Heart left ventricle (tissue), 13 donors: ENCODE data around the gene REXO5.

Experiments
- POLR2A ChIP-seq, 2 donors: fragments of 450-650 bp; IDR thresholded peaks; one replicate each; pipeline ENCODE4 v1.6.1; 2017; ENCODE audit warnings: antibody characterized with exemption in 2 of 2, mild to moderate bottlenecking in 2 of 2, moderate library complexity in 2 of 2
- TF ChIP-seq, protein P1 (sequence below), 12 donors: fragments of 200-600 bp; sonication (generic) in 4 of 12; IDR thresholded peaks; one replicate each; pipeline versions ENCODE4 v1.5.0 to v1.8.0; 2018 to 2022; ENCODE audit warnings: antibody characterized with exemption in 12 of 12, mild to moderate bottlenecking in 5 of 12
- donor health status: ischemic (EF 13 %, LVEDD 7.1; RV severe dilation, severe dysfunction).
- donor health status: DM: no; HTN: yes; CAD: no.
- donor health status: DM: no; HTN: no; CAD: no.
- donor health status: ischemic (EF 25% LVEDD 6.9; RV normal size, moderate dysfunction).
- donor health status: ischemic (EF 25% LVEDD 5.7; RV mildly dilated, moderate dysfunction).
- donor health status: ischemic (EF 35%, LVEDD 5.7; RV mildly dilated, moderate dysfunction).
- donor health status: nonischemic (EF 11% LVEDD 7.7; RV severe dilation, severe dysfunction).
- donor health status: DM: yes; HTN: yes; CAD: no.
- donor health status: PGD.
- donor health status: ischemic (EF 29% LVEDD 5.4; RV normal size, mild dysfunction).
- donor health status: nonischemic (EF 23%, LVEDD 6.1; RV moderate dilation, normal function).

DNA sequence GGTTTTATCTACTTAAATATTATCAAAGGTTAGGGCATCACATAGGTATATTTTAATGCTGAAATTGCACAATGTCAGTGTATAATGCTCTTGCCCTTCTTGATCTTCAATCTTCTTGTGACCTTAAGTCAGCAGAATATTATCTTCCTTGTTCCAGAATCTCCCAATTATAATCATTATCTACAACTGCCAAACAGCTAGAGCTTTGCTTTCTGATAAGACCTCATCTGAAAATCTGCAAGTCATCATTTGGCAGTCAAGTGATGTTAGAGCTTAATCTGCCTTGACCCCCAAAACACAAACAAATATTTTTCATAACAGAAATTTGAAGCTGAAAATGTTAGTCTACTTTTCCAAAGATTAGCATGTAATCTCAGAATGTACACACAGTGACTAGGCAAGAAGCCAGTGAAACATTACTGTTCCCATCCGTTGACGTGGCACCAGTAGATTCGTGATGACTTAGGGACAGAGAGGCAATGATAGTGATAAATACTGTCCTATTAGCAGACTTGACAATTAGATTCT, 19.8 kb downstream of the REXO5 start:
- TF ChIP-seq, protein P1, sequence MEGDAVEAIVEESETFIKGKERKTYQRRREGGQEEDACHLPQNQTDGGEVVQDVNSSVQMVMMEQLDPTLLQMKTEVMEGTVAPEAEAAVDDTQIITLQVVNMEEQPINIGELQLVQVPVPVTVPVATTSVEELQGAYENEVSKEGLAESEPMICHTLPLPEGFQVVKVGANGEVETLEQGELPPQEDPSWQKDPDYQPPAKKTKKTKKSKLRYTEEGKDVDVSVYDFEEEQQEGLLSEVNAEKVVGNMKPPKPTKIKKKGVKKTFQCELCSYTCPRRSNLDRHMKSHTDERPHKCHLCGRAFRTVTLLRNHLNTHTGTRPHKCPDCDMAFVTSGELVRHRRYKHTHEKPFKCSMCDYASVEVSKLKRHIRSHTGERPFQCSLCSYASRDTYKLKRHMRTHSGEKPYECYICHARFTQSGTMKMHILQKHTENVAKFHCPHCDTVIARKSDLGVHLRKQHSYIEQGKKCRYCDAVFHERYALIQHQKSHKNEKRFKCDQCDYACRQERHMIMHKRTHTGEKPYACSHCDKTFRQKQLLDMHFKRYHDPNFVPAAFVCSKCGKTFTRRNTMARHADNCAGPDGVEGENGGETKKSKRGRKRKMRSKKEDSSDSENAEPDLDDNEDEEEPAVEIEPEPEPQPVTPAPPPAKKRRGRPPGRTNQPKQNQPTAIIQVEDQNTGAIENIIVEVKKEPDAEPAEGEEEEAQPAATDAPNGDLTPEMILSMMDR (IDR thresholded peaks at IDR 0.05) = no peak
- TF ChIP-seq POLR2A (IDR thresholded peaks at IDR 0.05) = no peak
